MV-4-11 (cell line): Measurements from ENCODE around the gene NPSR1.

Experiments
- DNase-seq: peaks from one replicate; lab custom pipeline; 2025; lab: John Stamatoyannopoulos, UW

Gene NPSR1

GRCh38 chr7:34723338-34723737 is 65.3 kb downstream of the NPSR1 start:
- no peak for DNase-seq

DNA sequence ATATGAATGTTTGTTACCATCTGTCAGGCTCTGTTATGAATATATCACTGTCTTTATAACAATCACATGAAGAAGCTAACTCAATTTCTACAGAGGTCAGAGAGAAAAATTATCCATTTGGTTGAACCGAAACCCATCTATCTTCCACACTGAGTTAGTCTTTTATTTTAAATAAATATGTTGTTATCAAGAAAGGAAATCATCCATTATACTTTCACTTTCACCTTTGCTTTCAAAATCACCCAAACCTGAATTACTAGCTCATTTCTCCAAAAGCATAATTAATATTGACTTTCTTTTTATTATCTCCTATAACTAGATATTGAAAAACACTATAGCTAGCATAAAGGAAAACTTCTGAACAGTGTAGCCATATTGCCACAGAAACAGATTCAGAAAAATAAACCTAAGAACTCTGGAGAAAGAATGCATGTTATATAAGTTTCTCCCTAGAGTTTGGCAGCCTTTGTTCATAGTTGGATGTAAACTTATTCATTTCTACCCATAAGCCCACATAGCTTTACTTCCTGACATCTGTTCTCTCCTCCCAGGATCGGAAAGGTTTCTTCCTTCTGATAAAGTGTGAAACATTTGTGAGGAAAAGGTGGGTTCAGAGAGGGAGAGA is 66.0 kb downstream of the NPSR1 start:
- DNase-seq = no peak

DNA sequence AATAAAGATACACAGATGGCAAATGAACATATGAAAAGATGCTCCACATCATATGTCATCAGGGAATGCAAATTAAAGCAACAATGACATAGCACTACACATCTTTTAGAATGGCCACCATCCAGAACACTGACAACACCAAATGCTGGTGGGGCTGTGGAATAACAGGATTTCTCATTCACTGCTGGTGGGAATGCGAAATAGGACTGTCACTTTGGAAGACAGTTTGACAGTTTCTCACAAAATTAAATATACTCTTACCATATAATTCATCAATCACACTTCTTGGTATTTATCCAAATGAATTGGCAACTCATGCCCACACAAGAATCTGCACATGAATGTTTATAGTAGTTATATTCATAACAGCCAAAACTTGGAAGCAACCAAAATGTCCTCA is 68.2 kb downstream of the NPSR1 start:
- no peak for DNase-seq

DNA sequence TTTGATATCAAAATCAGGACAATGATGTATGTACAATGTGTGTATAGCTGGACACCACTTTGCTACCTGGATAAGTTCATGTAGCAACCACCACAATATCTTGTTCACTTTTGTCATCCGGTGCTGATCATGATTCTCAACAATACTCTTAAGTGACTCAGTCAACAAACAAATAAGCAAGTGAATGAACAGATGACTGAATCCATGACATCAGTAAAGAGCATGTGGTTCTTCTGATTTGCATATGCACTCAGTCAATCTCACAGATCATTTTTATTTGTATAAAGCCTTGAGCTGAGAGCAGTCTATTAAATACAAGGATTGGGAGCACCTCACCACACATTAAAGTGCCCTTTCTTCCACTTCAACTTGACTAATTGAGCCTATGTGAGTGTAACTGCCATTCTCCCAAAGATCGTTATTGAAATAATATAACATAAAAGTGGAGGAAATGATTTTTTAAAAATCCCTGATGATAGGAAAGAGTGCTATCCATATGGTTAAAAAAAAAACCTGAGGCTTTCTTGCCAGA is 69.5 kb downstream of the NPSR1 start:
- no peak for DNase-seq

DNA sequence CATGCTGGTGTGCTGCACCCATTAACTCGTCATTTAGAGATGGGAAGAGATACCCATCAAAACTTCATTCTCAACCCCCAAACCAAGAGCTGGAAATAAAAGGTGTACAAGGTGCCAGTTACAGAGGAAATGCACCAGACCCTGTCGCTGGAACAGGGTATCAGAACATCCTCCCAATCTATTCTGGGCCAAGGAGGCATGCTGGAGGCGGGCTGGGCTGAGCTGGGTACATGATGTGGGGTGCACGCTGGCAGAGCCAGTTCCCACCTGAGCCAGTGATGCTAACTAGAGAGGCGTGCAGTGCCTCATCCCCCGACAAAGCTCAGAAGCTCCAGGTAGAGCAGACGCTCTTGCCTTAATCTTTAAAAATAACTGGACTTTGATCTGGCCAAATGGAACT is 70.1 kb downstream of the NPSR1 start:
- no peak for DNase-seq

GRCh38 chr7:34734771-34735170 is 76.8 kb downstream of the NPSR1 start:
- DNase-seq = no peak

- no peak for DNase-seq
Measured at GRCh38 chr7:34735526-34735925, 77.5 kb downstream of the NPSR1 start.

DNA sequence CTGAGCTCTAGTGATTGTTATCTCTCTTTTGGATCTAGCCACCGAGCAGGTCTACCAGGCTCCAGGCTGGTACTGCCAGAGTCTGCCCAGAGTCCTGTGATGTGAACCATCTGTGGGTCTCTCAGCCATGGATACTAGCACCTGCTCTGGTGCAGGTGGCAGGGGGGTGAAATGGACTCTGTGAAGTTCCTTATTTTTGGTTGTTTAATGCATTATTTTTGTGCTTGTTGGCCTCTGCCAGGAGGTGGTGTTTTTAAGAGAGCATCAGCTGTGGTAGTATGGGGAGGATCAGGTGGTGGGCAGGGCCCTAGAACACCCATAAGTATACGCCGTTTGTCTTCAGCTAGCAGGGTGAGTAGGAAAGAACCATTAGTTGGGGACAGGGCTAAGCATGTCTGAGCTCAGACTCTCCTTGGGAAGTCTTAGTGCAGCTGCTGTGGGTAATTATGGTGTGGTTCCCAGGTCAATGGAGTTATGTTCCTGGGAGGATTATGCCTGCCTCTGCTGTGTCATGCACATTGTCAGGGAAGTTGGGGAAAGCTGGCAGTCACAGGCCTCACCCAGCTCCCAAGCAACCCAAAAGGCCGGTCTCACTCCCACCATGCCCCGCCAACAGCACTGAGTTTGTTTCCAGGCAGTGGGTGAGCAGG is 81.8 kb downstream of the NPSR1 start:
- DNase-seq = no peak

DNA sequence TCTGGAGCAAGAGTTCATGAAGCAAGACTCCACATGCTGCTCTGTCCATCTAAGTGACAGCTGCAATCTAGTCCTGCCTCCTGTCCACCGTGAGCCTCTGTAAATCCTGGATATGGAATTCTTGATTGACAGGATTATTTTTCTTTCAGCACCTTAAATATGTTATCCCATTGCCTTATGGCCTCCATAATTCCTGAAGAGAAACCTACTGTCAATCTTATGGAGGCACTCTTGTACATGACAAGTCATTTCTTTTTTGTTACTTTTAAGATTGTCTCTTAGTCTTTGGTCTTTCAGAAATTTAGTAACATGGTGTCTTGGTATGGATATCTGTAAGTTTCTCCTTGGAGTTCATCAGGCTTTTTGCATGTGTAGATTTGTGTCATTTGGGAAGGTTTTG is 82.8 kb downstream of the NPSR1 start:
- no peak for DNase-seq

DNA sequence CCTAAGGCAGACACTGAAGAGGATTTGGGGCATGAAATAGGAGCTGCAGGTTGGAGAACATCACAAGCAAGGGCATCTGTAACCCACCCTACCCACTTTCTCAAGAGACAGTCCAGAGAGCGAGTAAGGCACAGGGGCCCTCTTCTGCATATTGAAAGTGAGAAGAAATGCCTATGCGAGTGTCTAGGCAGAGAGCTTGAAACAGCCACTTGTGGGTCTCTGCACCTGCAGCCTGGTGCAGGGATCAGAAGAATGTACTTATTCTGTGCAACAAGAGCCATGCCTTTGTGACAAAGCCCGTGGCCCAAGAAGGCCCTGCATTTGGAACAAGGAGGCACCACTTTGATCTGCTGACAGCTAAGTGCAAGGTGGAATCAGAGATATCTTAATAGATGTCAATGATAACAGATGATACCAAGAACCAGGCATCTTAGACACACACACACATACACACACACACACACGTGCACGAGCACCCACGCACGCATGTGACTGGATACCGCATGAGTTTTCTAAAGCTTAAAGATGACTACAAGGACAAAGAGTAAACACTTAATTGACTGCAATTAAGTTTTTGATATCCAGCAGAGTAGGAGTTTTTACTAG is 89.3 kb downstream of the NPSR1 start:
- DNase-seq = no peak

GRCh38 chr7:34747867-34748727 is 90.1 kb downstream of the NPSR1 start:
- no peak for DNase-seq

GRCh38 chr7:34748728-34749089 is 90.7 kb downstream of the NPSR1 start:
- no peak for DNase-seq

GRCh38 chr7:34749446-34749845 is 91.4 kb downstream of the NPSR1 start:
- no peak for DNase-seq

DNA sequence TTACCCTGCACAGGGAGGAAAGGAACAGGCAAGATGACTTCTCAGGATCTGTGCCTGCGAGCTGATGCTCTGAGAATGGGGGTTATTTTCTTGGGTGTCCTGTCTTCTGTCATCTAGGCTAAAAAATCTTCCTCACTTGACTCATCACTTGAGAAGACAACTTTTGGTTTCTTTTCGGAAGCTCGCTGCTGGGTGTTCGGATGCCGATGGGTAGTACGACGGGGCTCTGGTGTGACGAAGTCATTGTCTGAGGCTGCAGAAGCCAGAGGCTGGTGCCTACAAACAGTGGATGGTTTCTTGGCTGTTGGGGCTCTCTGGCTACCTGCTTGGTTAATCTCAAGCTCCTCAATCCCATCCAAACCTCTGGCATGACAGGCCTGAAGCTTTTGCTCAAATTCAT is 92.2 kb downstream of the NPSR1 start:
- DNase-seq = no peak

GRCh38 chr7:34750636-34751035 is 92.6 kb downstream of the NPSR1 start:
- DNase-seq = no peak

GRCh38 chr7:34751725-34752643 is 94.0 kb downstream of the NPSR1 start:
- no peak for DNase-seq

DNA sequence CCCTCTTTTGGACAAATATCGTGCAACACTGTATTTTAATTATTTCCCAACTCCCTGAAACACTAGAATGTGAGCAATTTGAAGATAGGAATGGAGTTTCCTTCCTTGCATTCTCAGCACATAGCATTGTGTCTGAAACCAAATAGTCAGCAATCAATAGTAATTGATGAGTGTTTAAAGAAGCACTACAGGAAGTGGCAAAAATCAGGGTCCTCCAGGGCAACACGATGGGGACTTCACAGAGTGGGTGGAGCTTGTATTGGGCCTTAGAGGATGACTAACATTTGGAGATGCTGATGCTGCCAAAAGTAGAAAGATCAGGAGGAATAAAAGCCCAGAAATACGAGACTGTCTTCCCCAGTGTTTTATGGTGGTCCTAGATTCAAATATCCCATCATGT is 94.9 kb downstream of the NPSR1 start:
- no peak for DNase-seq

GRCh38 chr7:34755008-34755407 is 97.0 kb downstream of the NPSR1 start:
- peak; percentile 13 for DNase-seq

- DNase-seq = no peak
Measured at GRCh38 chr7:34756025-34756437, 98.0 kb downstream of the NPSR1 start.

- no peak for DNase-seq
Measured at GRCh38 chr7:34756691-34757090, 98.7 kb downstream of the NPSR1 start.

DNA sequence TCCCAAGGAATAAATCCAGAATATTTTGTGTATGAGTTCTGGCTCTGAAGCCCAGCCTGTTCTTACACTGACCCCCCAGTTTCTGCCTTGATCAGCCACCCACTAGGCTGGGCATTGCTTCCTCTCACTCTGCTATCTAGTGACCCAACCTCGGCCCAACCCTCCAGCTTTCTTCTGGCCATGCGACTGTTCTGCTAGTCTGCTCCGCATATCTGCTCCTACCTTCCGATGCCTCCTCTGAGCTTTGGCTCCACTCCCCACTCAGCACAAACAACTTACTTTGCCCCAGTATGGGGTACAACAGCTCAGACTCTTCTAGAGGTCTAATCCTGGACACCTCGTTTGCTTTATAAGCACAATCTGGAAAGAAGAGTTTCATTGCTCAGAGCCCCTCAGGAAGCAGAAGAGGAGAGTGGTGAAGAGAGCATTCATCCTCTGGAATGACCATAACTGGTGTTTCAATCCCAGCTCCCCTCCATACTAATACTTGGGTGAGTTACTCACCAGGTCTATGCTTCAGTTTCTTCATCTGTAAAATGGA is 99.6 kb downstream of the NPSR1 start:
- no peak for DNase-seq
